ENCODE measurements around the gene HNRNPF. TPM values are rescaled to one million over a fixed set of nuclear protein-coding genes. Genes with fewer than 3 reads are reported as not detected.

The HNRNPF gene
- total RNA-seq, 2 donors from 2014 or later: 412 to 475 TPM

DNA sequence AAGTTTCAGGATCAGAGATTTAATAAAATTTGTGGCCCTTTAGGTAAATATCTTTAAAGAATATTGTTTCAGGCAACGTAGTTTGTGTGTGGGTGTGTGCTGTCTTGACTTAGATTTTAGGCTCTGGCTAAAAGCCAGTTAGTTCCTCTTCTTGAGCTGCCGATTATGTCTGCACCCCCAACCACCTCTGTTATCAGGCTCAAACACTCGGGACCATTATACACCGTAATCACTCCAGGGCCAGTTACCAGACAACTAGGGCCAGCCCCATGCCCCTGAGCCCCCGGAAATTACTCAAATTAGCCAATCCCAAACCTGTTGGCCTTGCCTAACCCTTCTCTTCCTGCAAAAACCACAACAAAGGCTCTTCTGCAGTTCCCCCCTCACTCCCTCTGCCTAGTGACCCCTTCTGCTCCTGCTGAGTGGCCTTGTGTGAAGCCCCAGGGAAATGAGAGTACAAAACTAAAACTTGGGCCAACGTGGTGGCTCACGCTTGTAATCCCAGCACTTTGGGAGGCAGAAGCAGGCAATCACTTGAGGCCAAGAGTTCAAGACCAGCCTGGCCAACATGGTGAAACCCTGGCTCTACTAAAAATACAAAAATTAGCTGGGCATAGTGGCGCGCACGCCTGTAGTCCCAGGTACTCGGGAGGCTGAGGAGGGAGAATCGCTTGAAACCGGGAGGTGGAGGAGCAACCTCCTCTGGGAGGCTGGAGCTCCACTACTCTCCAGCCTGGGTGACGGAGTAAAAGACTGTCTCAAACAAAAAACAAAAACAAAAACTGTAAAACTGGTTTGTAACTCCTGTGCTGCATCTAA is 9.2 kb upstream of the HNRNPF start:
- peak overlapping the region; percentile 64 for H3K4me3 Mint-ChIP-seq
- H3K4me1 Mint-ChIP-seq (ENCODE audit: low read depth): peaks cover 50% of the 10 kb centered on the region

DNA sequence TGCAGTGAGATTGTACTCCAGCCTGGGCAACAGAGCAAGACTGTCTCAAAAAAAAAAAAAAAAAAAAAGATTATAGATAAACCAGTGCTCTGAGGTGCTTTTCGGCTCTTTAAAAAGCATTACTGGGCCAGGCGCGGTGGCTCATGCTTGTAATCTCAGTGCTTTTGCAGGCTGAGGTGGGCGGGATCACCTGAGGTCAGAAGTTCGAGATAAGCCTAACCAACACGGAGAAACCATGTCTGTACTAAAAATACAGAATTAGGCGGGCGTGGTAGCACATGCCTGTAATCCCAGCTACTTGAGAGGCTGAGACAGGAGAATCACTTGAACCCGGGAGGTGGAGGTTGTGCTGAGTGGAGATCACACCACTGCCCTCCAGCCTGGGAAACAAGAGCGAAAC is 6.6 kb upstream of the HNRNPF start:
- peaks cover 44% of the 10 kb centered on the region for H3K4me1 Mint-ChIP-seq (ENCODE audit: low read depth)
- no peak overlapping the region for H3K27ac Mint-ChIP-seq
- no peaks in the 10 kb centered on the region for H3K27me3 Mint-ChIP-seq (ENCODE audit: low read depth)
- ATAC-seq (replicated peaks in 1 of 2) (no peak), DNase-seq (no peak)
- H3K9me3 Mint-ChIP-seq: no peaks in the 10 kb centered on the region
- no peak overlapping the region for H3K4me3 Mint-ChIP-seq
- H3K36me3 Mint-ChIP-seq (ENCODE audit: insufficient read depth in 2 of 2): peaks cover 1 to 7% of the 10 kb centered on the region in 2 donors

More for the DNA sequence above, 9.2 kb upstream of the HNRNPF start:
- DNase-seq (peak; percentile 48 to 53), ATAC-seq (replicated peaks in 1 of 2) (peak; percentile 31 to 45)
- peaks cover 1 to 7% of the 10 kb centered on the region in 2 donors for H3K36me3 Mint-ChIP-seq (ENCODE audit: insufficient read depth in 2 of 2)
- peak overlapping the region; percentile 90 for H3K27ac Mint-ChIP-seq
- no peaks in the 10 kb centered on the region for H3K27me3 Mint-ChIP-seq (ENCODE audit: low read depth)
- H3K9me3 Mint-ChIP-seq: no peaks in the 10 kb centered on the region

DNA sequence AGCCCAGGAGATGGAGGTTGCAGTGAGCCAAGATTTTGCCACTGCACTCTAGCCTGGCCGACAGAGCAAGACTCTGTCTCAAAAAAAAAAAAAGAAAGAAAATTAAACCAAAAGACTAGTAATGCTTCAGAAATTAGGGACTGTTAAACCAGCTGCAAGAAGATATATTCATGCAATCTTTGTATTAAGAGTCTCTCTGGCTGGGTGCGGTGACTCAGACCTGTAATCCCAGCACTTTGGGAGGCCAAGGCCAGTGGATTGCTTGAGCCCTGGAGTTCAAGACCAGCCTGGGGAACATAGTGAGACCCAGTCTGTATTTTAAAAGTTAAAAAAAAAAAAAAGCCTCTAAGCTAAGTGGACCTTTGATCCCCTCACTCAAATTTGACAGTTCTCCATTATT is 2.5 kb upstream of the HNRNPF start:
- H3K4me1 Mint-ChIP-seq (ENCODE audit: low read depth): peaks cover 23% of the 10 kb centered on the region
- ATAC-seq (replicated peaks in 1 of 2): no peak
- peak overlapping the region in 1 of 2 donors; percentile 2 for H3K4me3 Mint-ChIP-seq
- H3K36me3 Mint-ChIP-seq (ENCODE audit: insufficient read depth in 2 of 2): peaks cover 4 to 13% of the 10 kb centered on the region in 2 donors
- H3K27me3 Mint-ChIP-seq (ENCODE audit: low read depth): no peaks in the 10 kb centered on the region
- H3K9me3 Mint-ChIP-seq: no peaks in the 10 kb centered on the region
- DNase-seq: no peak
- no peak overlapping the region for H3K27ac Mint-ChIP-seq

DNA sequence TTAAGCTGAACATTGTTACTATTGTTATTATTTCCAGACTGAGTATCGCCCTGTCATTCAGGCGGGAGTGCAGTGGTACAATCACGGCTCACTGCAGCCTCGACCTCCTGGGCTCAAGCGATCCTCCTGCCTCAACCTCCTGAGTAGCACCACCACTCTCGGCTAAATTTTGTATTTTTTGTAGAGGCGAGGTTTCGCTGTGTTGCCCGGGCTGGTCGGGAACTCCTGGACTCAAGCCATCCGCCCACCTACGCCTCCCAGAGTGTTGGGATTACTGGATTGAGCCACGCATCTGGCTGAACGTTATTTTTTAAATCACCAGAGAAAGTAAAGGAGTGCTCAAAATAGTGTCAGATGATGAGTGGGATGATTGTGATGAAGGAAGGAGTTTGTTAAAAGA is 1.4 kb upstream of the HNRNPF start:
- DNase-seq (no peak), ATAC-seq (replicated peaks in 1 of 2) (no peak)
- H3K27ac Mint-ChIP-seq: peak overlapping the region; percentile 94
- H3K36me3 Mint-ChIP-seq (ENCODE audit: insufficient read depth in 2 of 2): peaks cover 8 to 17% of the 10 kb centered on the region in 2 donors
- peak overlapping the region; percentile 94 to 100 for H3K4me3 Mint-ChIP-seq
- H3K4me1 Mint-ChIP-seq (ENCODE audit: low read depth): peaks cover 24% of the 10 kb centered on the region
- no peaks in the 10 kb centered on the region for H3K9me3 Mint-ChIP-seq
- H3K27me3 Mint-ChIP-seq (ENCODE audit: low read depth): no peaks in the 10 kb centered on the region

DNA sequence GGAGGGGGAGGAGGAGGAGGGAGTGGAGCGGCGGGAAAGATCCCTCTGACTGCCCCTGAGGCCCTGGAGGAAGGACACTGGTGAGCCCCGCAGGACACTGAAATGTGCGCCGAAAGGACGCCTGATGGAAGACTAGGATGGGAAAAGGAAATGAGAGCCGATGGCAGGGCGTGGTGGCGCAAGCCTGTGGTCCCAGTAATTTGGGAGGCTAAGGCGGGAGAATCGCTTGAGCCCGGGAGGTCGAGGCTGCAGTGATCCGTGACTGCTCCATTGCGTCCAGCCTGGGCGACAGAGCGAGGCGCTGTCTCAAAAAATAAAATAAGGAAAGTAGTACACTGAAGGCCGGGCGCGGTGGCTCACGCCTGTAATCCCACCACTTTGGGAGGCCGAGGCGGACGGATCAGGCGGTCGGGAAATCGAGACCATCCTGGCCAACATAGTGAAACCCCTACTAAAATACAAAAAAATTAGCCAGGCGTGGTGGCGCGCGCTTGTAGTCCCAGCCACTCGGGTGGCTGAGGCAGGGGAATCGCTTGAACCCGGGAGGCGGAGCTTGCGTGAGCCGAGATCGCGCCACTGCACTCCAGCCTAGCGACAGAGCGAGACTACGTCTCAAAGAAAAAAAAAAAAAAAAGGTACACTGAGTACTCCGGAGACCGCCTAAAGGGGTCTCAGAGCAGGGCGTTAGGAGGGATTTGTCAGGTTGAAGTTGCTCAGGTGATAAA is 561 bp upstream of the HNRNPF start:
- peak; percentile 70 to 78 for DNase-seq

DNA sequence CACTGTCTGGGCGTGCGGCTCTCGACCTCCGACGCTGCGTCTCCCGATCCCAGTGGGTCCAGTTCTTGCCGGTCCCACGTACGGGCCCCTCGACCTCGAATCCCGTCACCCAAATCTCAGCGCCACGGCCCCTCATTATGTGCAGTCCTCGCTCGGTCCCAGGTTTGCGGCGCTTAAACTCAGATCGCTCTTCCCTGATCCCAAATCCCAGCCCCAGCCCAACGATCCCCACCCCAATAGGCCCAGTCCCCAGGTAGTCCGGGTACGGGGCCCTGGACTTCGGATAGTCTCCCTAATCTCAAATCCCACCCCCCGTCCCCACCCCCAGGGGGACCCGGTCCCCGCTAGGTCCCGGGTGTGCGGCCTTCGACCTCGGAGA is 666 bp downstream of the HNRNPF start:
- peaks cover 12 to 29% of the 10 kb centered on the region in 2 donors for H3K36me3 Mint-ChIP-seq (ENCODE audit: insufficient read depth in 2 of 2)
- H3K4me3 Mint-ChIP-seq: peak overlapping the region; percentile 94 to 100
- DNase-seq (no peak), ATAC-seq (replicated peaks in 1 of 2) (peak in 1 of 2 donors; percentile 1)
- H3K4me1 Mint-ChIP-seq (ENCODE audit: low read depth): peaks cover 39% of the 10 kb centered on the region
- H3K27me3 Mint-ChIP-seq (ENCODE audit: low read depth): no peaks in the 10 kb centered on the region
- H3K27ac Mint-ChIP-seq: peak overlapping the region; percentile 86
- H3K9me3 Mint-ChIP-seq: no peaks in the 10 kb centered on the region

More for the DNA sequence above, 561 bp upstream of the HNRNPF start:
- Mint-ChIP-seq H3K36me3 (ENCODE audit: insufficient read depth in 2 of 2) (peaks cover 10 to 21% of the 10 kb centered on the region in 2 donors), H3K9me3 (no peaks in the 10 kb centered on the region), H3K27ac (peak overlapping the region; percentile 94), H3K27me3 (ENCODE audit: low read depth) (no peaks in the 10 kb centered on the region), H3K4me3 (peak overlapping the region; percentile 94 to 100), H3K4me1 (ENCODE audit: low read depth) (peaks cover 27% of the 10 kb centered on the region)
- peak in 1 of 2 donors; percentile 8 for ATAC-seq (replicated peaks in 1 of 2)

DNA sequence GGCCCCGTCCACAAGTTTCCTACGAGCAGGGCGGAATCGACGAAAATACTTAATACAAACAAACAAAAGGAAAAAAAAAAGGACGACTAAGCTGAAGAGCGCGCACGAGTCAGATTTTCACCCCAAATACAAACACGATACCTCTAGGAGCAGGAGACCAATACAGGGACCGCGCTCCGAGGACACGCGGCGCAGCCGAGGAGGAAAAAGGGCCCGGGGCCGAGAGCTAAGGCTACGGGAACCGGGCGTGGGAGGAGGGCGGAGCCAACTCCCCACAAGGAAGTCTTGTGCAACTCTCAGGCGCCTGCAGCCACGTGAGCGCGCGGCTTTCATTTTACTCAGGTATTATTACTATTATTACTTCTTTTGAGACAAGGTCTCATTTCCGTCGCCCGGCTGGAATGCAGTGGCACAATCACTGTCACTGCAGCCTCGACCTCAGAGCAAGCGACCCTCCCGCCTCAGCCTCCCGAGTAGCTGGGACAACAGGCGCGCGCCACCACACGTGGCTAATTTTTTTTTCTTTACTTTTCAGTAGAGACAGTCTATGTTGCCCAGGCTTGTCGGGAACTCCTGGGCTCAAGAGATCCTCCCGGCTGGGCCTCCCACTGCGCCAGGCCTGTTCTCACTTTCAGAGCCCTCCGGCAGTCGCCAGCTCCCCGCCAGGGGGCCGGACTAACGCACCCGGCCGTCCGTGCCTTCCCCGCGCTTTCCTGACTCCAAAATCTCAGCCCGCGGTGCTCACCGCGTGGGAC is 1.2 kb downstream of the HNRNPF start:
- DNase-seq: peak; percentile 92 to 93
- peak; percentile 49 to 50 for ATAC-seq (replicated peaks in 1 of 2)
- H3K27ac Mint-ChIP-seq: peak overlapping the region; percentile 99
- no peaks in the 10 kb centered on the region for H3K9me3 Mint-ChIP-seq
- no peaks in the 10 kb centered on the region for H3K27me3 Mint-ChIP-seq (ENCODE audit: low read depth)
- peak overlapping the region; percentile 94 to 100 for H3K4me3 Mint-ChIP-seq
- H3K36me3 Mint-ChIP-seq (ENCODE audit: insufficient read depth in 2 of 2): peaks cover 15 to 32% of the 10 kb centered on the region in 2 donors
- H3K4me1 Mint-ChIP-seq (ENCODE audit: low read depth): peaks cover 45% of the 10 kb centered on the region

DNA sequence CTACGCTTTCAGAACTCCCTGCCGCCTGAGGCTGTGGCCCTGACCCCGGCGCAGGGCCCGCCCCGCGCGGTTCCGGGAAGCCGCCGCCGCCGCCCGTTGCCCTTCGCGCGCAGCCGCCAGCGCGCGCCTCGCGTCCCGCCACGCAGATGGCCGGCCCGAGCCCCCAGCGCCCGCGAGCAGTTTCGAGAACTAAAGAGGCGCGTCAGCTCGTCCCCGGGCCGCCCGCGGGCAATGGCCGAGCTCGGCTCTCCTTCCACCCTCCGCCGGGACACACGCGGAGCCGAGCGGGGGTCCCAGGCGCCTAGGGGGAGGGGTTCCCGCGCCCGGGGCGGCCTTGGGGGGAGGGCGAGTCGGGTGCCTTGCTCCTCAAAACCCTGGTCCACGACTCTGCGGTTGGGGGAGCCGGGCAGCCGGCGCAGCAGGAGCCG is 1.8 kb downstream of the HNRNPF start:
- Mint-ChIP-seq H3K4me1 (ENCODE audit: low read depth) (peaks cover 51% of the 10 kb centered on the region), H3K27ac (peak overlapping the region; percentile 99), H3K36me3 (ENCODE audit: insufficient read depth in 2 of 2) (peaks cover 15 to 34% of the 10 kb centered on the region in 2 donors), H3K9me3 (no peaks in the 10 kb centered on the region), H3K27me3 (ENCODE audit: low read depth) (no peaks in the 10 kb centered on the region), H3K4me3 (peak overlapping the region; percentile 94 to 100)
- ATAC-seq (replicated peaks in 1 of 2) (peak; percentile 8 to 18), DNase-seq (peak; percentile 76 to 81)

DNA sequence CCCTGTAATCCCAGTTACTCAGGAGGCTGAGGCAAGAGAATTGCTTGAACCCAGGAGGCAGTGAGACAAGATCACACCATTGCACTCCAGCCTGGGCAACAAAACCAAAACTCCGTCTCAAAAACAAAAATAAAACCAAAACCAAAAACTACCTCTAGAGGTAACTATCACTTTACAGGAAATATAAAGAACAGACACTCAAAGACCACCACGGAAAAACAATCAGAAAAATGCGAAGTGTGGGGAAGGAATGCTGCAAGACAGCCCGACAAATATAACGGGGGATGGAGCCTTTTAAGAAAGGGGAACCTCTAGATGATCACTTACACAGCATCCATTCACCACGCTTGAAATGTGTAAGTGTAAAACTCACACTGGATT is 4.3 kb downstream of the HNRNPF start:
- DNase-seq: no peak
- H3K27me3 Mint-ChIP-seq (ENCODE audit: low read depth): no peaks in the 10 kb centered on the region
- ATAC-seq (replicated peaks in 1 of 2): no peak
- peak overlapping the region; percentile 97 for H3K27ac Mint-ChIP-seq
- no peaks in the 10 kb centered on the region for H3K9me3 Mint-ChIP-seq
- H3K4me1 Mint-ChIP-seq (ENCODE audit: low read depth): peaks cover 60% of the 10 kb centered on the region
- peaks cover 16 to 36% of the 10 kb centered on the region in 2 donors for H3K36me3 Mint-ChIP-seq (ENCODE audit: insufficient read depth in 2 of 2)
- peak overlapping the region; percentile 94 to 100 for H3K4me3 Mint-ChIP-seq

DNA sequence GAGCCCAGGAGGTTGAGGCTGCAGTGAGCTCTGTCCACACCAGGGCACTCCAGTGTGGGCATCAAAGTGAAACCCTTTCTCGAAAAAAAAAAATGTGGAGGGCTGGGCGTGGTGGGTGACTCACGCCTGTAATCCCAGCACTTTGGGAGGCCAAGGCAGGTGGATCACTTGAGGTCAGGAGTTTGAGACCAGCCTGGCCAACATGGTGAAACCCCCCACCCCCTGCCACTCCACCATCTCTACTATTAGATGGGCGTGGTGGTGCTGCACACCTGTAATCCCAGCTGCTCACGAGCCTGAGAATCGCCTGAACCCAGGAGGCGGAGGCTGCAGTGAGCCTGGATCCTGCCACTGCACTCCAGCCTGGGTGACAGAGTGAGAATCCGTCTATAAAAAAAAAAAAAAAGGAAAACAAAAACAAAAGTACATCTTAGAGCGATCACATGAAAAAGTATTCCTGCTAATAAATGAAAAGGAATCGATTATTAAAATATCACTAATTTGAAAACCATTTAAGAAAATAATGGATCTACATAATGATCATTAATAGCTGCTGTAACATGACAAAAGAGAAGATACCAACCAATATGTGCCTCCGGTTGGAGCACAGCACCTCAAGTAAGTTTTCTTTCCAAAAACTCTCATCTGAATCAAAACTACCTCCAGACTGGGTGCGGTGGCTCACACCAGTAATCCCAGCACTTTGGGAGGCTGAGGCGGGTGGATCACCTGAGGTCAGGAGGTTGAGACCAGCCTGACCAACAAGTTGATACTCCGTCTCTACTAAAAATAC is 4.9 kb downstream of the HNRNPF start:
- peak overlapping the region; percentile 99 for H3K27ac Mint-ChIP-seq
- no peaks in the 10 kb centered on the region for H3K27me3 Mint-ChIP-seq (ENCODE audit: low read depth)
- no peaks in the 10 kb centered on the region for H3K9me3 Mint-ChIP-seq
- peak overlapping the region; percentile 94 to 100 for H3K4me3 Mint-ChIP-seq
- H3K4me1 Mint-ChIP-seq (ENCODE audit: low read depth): peaks cover 63% of the 10 kb centered on the region
- DNase-seq (no peak), ATAC-seq (replicated peaks in 1 of 2) (peak in 1 of 2 donors; percentile 8)
- H3K36me3 Mint-ChIP-seq (ENCODE audit: insufficient read depth in 2 of 2): peaks cover 16 to 37% of the 10 kb centered on the region in 2 donors

DNA sequence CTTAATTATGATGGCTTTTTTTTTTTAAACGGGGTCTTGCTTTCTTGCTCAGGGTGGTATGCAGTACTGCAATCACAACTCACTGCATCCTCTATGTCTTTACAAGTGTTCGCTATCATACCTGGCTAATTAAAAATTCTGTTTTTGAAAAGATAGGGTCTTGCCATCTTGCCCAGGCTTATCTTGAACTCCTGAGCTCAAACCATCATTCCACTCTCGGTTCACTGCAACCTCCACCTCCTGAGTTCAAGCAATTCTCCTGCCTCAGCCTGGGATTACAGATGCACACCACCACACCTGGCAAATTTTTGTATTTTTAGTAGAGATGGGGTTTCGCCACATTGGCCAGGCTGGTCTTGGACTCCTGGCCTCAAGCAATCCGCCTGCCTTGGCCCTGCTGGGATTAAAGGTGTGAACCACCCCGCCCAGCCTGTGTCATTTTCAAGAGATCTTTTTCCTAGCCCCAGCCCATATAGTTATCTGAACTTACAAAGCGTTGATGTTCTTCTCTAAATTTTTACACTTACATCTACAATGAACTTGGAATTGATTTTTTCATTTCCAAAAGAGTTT is 6.0 kb downstream of the HNRNPF start:
- ATAC-seq (replicated peaks in 1 of 2): no peak
- Mint-ChIP-seq H3K36me3 (ENCODE audit: insufficient read depth in 2 of 2) (peaks cover 17 to 34% of the 10 kb centered on the region in 2 donors), H3K27ac (peak overlapping the region; percentile 99), H3K27me3 (ENCODE audit: low read depth) (no peaks in the 10 kb centered on the region), H3K4me1 (ENCODE audit: low read depth) (peaks cover 75% of the 10 kb centered on the region), H3K4me3 (peak overlapping the region; percentile 94 to 100), H3K9me3 (no peaks in the 10 kb centered on the region)
- DNase-seq: no peak

DNA sequence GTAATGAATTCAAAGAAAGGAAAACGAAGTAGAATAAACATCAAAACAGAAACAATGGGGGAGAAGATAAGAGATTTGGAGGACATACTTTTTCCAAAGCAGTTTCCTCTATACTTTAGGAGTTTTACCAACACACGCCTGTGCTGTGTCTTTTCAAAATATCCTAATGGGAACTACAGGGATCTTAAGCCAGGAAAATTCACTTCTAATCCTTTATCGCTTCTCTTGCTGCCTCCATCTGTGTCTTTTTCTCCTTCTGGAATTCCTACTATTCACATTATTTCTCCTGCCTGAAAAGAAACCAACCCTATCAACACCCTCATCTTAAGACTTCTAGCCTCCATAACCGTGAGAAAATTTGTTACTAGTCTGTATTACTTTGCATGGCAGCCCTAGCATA is 6.8 kb downstream of the HNRNPF start:
- Mint-ChIP-seq H3K4me3 (peak overlapping the region; percentile 94 to 100), H3K27me3 (ENCODE audit: low read depth) (no peaks in the 10 kb centered on the region), H3K9me3 (no peaks in the 10 kb centered on the region), H3K4me1 (ENCODE audit: low read depth) (peaks cover 78% of the 10 kb centered on the region), H3K36me3 (ENCODE audit: insufficient read depth in 2 of 2) (peaks cover 19 to 33% of the 10 kb centered on the region in 2 donors), H3K27ac (peak overlapping the region; percentile 99)
- ATAC-seq (replicated peaks in 1 of 2): no peak
- no peak for DNase-seq

Measured in activated T-cell treated with anti-CD3 and anti-CD28 coated beads, Interleukin-2, amount 50 U/mL, for 72 hours (primary cell).